ENCODE data around the gene ACYP2.

GRCh38 chr2:54194761-54195750 is 79.6 kb downstream of the ACYP2 start:
- TF ChIP-seq CTCF (IDR thresholded peaks at IDR 0.05): no peak
- TF ChIP-seq EP300 (IDR thresholded peaks at IDR 0.05): no peak
- TF ChIP-seq POLR2A (IDR thresholded peaks at IDR 0.05): no peak
